Cardiac muscle cell (in vitro differentiated cells and primary cell): ENCODE measurements around the gene CRMP1. TPM values are rescaled to one million over a fixed set of nuclear protein-coding genes. Genes with fewer than 3 reads are reported as not detected.

Experiments
- DNase-seq, 2 donors: peaks; one replicate each; pipeline versions ENCODE4 v3.0.0 to v3.0.0-alpha.2; 2010 to 2017; ENCODE audit warnings: low read depth in 1 of 2, low spot score in 1 of 2
- H3K27ac ChIP-seq: fragments of 200-600 bp; sonication (generic); 2 replicates; pipeline ENCODE4 v1.5.1; 2016
- H3K27me3 ChIP-seq: fragments of 200-600 bp; sonication (generic); 2 replicates; pipeline ENCODE4 v1.6.0; 2016; ENCODE audit warnings: control low read depth
- H3K36me3 ChIP-seq: fragments of 200-600 bp; sonication (generic); 2 replicates; pipeline ENCODE4 v1.5.1; 2016; ENCODE audit warnings: control low read depth
- H3K4me1 ChIP-seq: fragments of 200-600 bp; sonication (generic); 2 replicates; pipeline ENCODE4 v1.8.1; 2017; ENCODE audit warnings: low read depth, mild to moderate bottlenecking, mixed run types
- H3K4me3 ChIP-seq: fragments of 200-600 bp; sonication (generic); 2 replicates; pipeline ENCODE4 v1.5.1; 2016; ENCODE audit warnings: mild to moderate bottlenecking
- H3K9me3 ChIP-seq: fragments of 200-600 bp; sonication (generic); 2 replicates; pipeline ENCODE4 v1.5.1; 2017; ENCODE audit warnings: low read depth, mild to moderate bottlenecking, control low read depth
- CTCF ChIP-seq: IDR thresholded peaks from 2 replicates; pipeline ENCODE4 v1.5.1; 2012; ENCODE audit warnings: low read depth, mild to moderate bottlenecking, low read length
- polyA plus RNA-seq: library from polyadenylated mRNA; unstranded; fragments of >200 nt; fragmentation: Nextera tagmentation; extraction: Ambion mirVana; gene quantifications from 2 replicates; pipeline ENCODE4 v1.2.1, GENCODE V29; 2016
- total RNA-seq: library from RNA; depleted of rRNA; stranded (reverse); fragments of >200 nt; gene quantifications from 2 replicates; pipeline ENCODE4 v1.2.3, GENCODE V29; 2016

Gene CRMP1
- total and polyA plus RNA-seq, 2 experiments from 2014 or later = 7.7 to 9.4 TPM

GRCh38 chr4:5893591-5893990 is 705 bp upstream of the CRMP1 start:
- TF ChIP-seq CTCF = no peak
- peaks cover 91% of the 10 kb centered on the region for H3K27me3 ChIP-seq

DNA sequence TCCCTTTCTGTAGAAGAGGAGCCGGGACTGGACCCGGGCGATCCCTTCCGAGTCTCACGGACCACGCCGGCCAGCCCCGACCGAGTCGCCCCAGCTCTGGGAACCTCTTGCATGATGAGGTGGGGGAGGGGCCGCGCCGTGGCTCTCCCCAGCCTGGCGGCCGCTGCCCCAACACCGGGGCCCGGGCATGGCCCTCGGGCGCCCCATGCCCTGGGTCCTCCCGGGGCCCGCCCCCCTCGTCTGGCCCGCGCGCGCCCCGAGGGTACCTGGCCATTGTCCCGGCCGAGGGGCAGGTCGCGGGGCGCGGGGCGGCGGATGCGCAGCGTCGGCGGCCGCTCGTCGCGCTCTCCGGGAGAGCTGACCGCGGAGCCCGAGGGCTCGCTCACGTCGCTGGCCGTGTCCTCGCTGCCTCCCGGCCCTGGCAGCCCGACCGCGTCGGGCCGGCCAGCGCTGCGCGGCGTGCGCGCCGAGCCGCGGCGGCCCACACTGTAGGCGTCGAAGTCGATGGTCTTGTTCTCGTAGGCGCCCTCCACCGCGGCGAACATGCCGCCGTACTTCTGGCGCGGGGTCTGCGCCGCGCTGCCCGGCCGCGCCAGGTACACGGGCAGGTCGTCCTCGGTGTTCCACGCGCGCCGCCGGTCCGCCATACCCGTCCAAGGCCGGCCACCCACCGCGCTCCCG is 423 bp downstream of the CRMP1 start:
- H3K27ac ChIP-seq = no peak overlapping the region
- peaks cover 91% of the 10 kb centered on the region for H3K27me3 ChIP-seq
- H3K4me3 ChIP-seq = no peak overlapping the region

More at GRCh38 chr4:5893591-5893990, 705 bp upstream of the CRMP1 start:
- H3K27ac ChIP-seq = no peak overlapping the region
- no peaks in the 10 kb centered on the region for H3K9me3 ChIP-seq
- H3K4me1 ChIP-seq = no peaks in the 10 kb centered on the region
- H3K4me3 ChIP-seq = no peak overlapping the region
- no peak for DNase-seq
- no peaks in the 10 kb centered on the region for H3K36me3 ChIP-seq

DNA sequence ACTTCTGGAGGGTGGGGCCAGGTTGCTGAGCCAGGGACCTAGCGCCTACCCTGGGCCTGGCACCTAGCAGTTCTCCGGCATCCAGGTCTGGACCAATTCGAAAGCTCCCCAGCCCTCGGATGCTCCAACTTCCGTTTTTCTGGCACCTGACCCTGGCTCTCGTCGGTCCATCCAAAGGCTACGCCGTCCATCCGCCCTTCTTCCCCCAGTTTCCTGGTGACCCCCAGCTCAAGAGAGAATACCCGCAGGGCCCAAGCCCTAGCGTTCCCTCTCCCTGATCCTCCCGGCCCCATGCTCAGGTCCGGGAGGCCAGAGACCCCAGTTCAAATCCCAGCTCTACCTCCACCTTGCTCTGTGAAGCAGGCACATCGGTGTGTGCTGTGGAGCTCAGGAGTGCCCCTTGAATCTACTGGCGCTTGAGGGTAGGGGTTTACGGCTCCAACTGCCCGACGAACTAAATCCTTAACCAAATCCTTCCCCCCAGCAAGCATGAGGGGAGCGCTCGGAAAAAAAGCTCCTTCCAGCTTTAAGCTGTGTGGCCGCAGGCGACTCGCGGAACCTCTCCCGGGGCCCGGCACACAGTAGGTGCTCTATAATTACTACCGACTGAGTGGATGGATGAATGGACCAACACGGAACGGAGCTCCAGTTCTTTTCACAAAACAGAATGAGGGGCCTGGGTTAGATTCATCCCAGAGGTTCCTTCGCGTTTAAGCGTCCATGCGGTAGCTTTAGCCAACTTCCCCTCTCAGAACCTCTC is 1.1 kb downstream of the CRMP1 start:
- no peak for TF ChIP-seq CTCF
- no peak for DNase-seq
- no peaks in the 10 kb centered on the region for H3K9me3 ChIP-seq
- no peaks in the 10 kb centered on the region for H3K4me1 ChIP-seq
- H3K27ac ChIP-seq = no peak overlapping the region
- no peaks in the 10 kb centered on the region for H3K36me3 ChIP-seq
- peaks cover 93% of the 10 kb centered on the region for H3K27me3 ChIP-seq
- no peak overlapping the region for H3K4me3 ChIP-seq

More for the DNA sequence above, 423 bp downstream of the CRMP1 start:
- Histone ChIP-seq H3K9me3 (no peaks in the 10 kb centered on the region), H3K4me1 (no peaks in the 10 kb centered on the region), H3K36me3 (no peaks in the 10 kb centered on the region)
- peak in 1 of 2 donors; percentile 21 for DNase-seq
- TF ChIP-seq CTCF = no peak

DNA sequence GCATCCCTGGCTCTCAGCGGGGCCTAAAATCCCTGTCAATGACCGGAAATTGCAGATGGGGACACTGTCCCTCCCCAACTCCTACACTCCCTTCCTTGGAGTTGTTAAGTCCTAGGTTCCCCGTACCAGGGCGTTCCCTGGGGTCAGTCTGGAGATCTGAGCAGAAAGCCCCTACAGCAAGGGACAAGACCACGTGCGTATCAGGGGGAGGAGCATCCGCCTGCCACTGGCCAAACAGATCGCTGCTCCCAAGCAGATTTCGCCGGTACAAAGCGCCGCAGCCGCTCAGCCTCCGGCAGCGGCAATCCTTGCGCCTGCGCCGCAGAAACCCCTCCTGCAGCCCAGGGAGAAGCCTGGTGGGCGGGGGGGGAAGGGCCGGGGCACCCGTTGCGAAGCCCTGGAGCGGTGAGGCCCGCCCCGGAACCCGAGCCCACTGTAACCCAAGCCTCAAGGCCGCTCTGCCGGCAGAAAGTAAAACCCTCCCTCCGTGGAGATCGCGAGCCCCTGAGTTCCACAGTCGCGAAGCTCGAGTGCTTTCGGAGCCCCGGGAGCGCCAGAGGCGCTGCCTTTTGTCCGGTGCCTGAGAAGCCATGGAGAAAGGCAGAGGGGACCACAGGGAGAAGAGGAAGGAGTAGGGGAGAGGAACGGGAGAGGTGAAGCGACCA is 2.7 kb downstream of the CRMP1 start:
- Histone ChIP-seq H3K9me3 (no peaks in the 10 kb centered on the region), H3K27me3 (peaks cover 98% of the 10 kb centered on the region), H3K36me3 (no peaks in the 10 kb centered on the region), H3K27ac (no peak overlapping the region), H3K4me1 (no peaks in the 10 kb centered on the region), H3K4me3 (peak overlapping the region; percentile 22)
- no peak for TF ChIP-seq CTCF
- peak in 1 of 2 donors; percentile 72 for DNase-seq

GRCh38 chr4:5889002-5889696 is 3.7 kb downstream of the CRMP1 start:
- H3K9me3 ChIP-seq = no peaks in the 10 kb centered on the region
- H3K36me3 ChIP-seq = no peaks in the 10 kb centered on the region
- peak overlapping the region; percentile 60 for H3K4me3 ChIP-seq
- H3K4me1 ChIP-seq = no peaks in the 10 kb centered on the region
- peaks cover 90% of the 10 kb centered on the region for H3K27me3 ChIP-seq
- no peak for DNase-seq
- TF ChIP-seq CTCF = no peak
- no peak overlapping the region for H3K27ac ChIP-seq
